ENCODE data around the gene AADACL2.

DNA sequence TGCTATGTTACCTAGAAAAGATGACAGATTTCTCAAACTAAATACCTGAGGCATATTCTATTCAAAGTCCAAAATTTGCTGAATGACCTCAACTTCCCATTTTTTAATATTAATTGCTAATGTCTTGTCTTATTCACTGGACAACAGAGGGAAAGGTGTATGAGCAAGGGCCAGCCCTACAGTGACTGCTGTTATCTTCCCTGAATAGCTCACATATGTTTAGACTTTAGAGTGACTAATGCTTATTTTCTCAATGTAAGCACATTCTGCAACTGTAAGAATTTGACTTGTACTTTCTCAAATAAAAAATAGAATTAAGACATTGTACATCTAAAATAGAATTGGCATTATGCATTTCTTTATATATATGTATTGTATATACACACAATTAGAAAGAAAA, 26.5 kb upstream of the AADACL2 start:
- TF ChIP-seq, protein P1, sequence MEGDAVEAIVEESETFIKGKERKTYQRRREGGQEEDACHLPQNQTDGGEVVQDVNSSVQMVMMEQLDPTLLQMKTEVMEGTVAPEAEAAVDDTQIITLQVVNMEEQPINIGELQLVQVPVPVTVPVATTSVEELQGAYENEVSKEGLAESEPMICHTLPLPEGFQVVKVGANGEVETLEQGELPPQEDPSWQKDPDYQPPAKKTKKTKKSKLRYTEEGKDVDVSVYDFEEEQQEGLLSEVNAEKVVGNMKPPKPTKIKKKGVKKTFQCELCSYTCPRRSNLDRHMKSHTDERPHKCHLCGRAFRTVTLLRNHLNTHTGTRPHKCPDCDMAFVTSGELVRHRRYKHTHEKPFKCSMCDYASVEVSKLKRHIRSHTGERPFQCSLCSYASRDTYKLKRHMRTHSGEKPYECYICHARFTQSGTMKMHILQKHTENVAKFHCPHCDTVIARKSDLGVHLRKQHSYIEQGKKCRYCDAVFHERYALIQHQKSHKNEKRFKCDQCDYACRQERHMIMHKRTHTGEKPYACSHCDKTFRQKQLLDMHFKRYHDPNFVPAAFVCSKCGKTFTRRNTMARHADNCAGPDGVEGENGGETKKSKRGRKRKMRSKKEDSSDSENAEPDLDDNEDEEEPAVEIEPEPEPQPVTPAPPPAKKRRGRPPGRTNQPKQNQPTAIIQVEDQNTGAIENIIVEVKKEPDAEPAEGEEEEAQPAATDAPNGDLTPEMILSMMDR (conservative IDR thresholded peaks at IDR 0.05; ENCODE audit: low read length), result no peak
- TF ChIP-seq EZH2phosphoT487 (IDR thresholded peaks at IDR 0.05; ENCODE audit: borderline replicate concordance), result no peak

Measured in Loucy (cell line).